Adrenal gland (tissue), 12 donors: Measurements from ENCODE around the gene TRIM58. TPM values are rescaled to one million over a fixed set of nuclear protein-coding genes. Genes with fewer than 3 reads are reported as not detected.

ENCODE experiments used
- DNase-seq, 7 donors: peaks; one replicate each; pipeline ENCODE4 v3.0.0-alpha.2; 2019 to 2020
- H3K27ac ChIP-seq, 5 donors: fragments of 200-600 bp; sonication (generic) in 4 of 5; 1 replicate in 3 of 5; 2 replicates in 2 of 5; pipeline versions ENCODE4 v1.5.1 to v1.8.0; 2016 to 2020; ENCODE audit warnings: mild to moderate bottlenecking in 1 of 5
- H3K27me3 ChIP-seq: fragments of 200-600 bp; 2 replicates; pipeline ENCODE4 v1.8.0; 2021
- H3K36me3 ChIP-seq, 2 donors: fragments of 200-600 bp; replicated peaks in 1 of 2; 1 replicate in 1 of 2; 2 replicates in 1 of 2; pipeline versions ENCODE4 v1.5.1 to v1.8.0; 2018 to 2022
- H3K4me1 ChIP-seq, 2 donors: fragments of 200-600 bp; replicated peaks in 1 of 2; 1 replicate in 1 of 2; 2 replicates in 1 of 2; pipeline versions ENCODE4 v1.5.1 to v1.8.0; 2018 to 2021
- H3K4me3 ChIP-seq, 4 donors: fragments of 200-600 bp; sonication (generic) in 3 of 4; one replicate each; pipeline ENCODE4 v1.5.1; 2016 to 2018
- H3K9me3 ChIP-seq, 3 donors: fragments of 200-600 bp; sonication (generic) in 1 of 3; replicated peaks in 1 of 3; 1 replicate in 2 of 3; 2 replicates in 1 of 3; pipeline versions ENCODE4 v1.5.1 to v1.8.0; 2016 to 2021
- CTCF ChIP-seq, 6 experiments: fragments of 450-650 bp in 4 of 6; fragments of 200-600 bp in 2 of 6; sonication (generic) in 1 of 6; IDR thresholded peaks; 1 replicate in 5 of 6; 2 replicates in 1 of 6; pipeline versions ENCODE4 v1.5.1 to v1.8.0; 2016 to 2021; ENCODE audit warnings: antibody characterized with exemption in 6 of 6, mild to moderate bottlenecking in 2 of 6, moderate library complexity in 1 of 6
- POLR2A ChIP-seq, 2 donors: fragments of 450-650 bp; IDR thresholded peaks; one replicate each; pipeline ENCODE4 v1.6.1; 2017; ENCODE audit warnings: antibody characterized with exemption in 2 of 2, mild to moderate bottlenecking in 2 of 2, moderate library complexity in 1 of 2
- WGBS, 4 donors: extraction: QIAGEN DNeasy Blood & Tissue Kit in 2 of 4; methylation state at CpG; one replicate each; pipeline versions ENCODE4 v1.1.5 to v1.1.7; 2013 to 2017; 5-methylcytosine and 5-hydroxymethylcytosine counted together
- intact Hi-C, 2 donors: fragments of 100-400 bp; cut with DNase I; formaldehyde crosslinking; loops; one replicate each; pipeline versions ENCODE4 v1.14.1 to v1.15.0; 2022 to 2023
- polyA plus RNA-seq, 3 donors: library from polyadenylated mRNA; stranded (reverse); fragments of 200-250 nt in 2 of 3; fragments of 350-450 nt in 1 of 3; fragmentation: Illumina TruSeq in 1 of 3; extraction: RNeasy Lipid Tissue Mini Kit (QIAGEN cat#74804) in 1 of 3; gene quantifications; one replicate each; pipeline ENCODE4 v1.2.3, GENCODE V29; 2013 to 2014
- total RNA-seq, 9 donors: library from RNA; depleted of rRNA in 4 of 9; stranded (reverse); fragments of >200 nt in 4 of 9; fragments of 120-200 nt in 1 of 9; fragmentation: NEBNext Ultra II Directional in 1 of 9; extraction: Animal tissue kit (Norgen Biotek cat#: 25700) in 1 of 9; gene quantifications; one replicate each; pipeline versions ENCODE4 v1.1.0 to v1.2.4, GENCODE V29; 2013 to 2023
- donor health status: healthy with polysubstance abuse.
- donor health status: Bipolar disorder and iron deficiency.
- donor health status: DM: yes; HTN: yes; CAD: no.
- donor health status: DM: no; HTN: no; CAD: no.
- donor health status: DM: no; HTN: no; CAD: no.
- donor health status: DM: yes; HTN: yes; CAD: no.

TRIM58 gene
- total and polyA plus RNA-seq, 12 donors: 0.08 to 8.0 (median 0.53) TPM; not detected in 1

- H3K27ac ChIP-seq: no peak overlapping the region
- H3K4me1 ChIP-seq: no peaks in the 10 kb centered on the region
- H3K36me3 ChIP-seq: no peaks in the 10 kb centered on the region
- H3K4me3 ChIP-seq: no peak overlapping the region
- no peaks in the 10 kb centered on the region for H3K9me3 ChIP-seq
- intact Hi-C loops: no loop called here
- H3K27me3 ChIP-seq: no peaks in the 10 kb centered on the region
- no peak for DNase-seq
- WGBS, 4 donors: 66 to 86% (median 74%) methylated on average over 5 of the region's 5 CpGs
- TF ChIP-seq CTCF (IDR thresholded peaks at IDR 0.05) (no peak), POLR2A (IDR thresholded peaks at IDR 0.05) (no peak)
Measured at GRCh38 chr1:247908766-247909165, 51.8 kb downstream of the TRIM58 start.

- no peaks in the 10 kb centered on the region for H3K36me3 ChIP-seq
- no peak for DNase-seq
- no peak overlapping the region for H3K4me3 ChIP-seq
- no peak for TF ChIP-seq POLR2A (IDR thresholded peaks at IDR 0.05)
- no peak for TF ChIP-seq CTCF (IDR thresholded peaks at IDR 0.05)
- 74 to 86% (median 82%) methylated on average over 2 of the region's 2 CpGs for WGBS, 4 donors
- H3K27me3 ChIP-seq: no peaks in the 10 kb centered on the region
- H3K27ac ChIP-seq: no peak overlapping the region
- H3K4me1 ChIP-seq: no peaks in the 10 kb centered on the region
- no peaks in the 10 kb centered on the region for H3K9me3 ChIP-seq
- intact Hi-C loops: no loop called here
Measured at GRCh38 chr1:247913786-247914185, 56.8 kb downstream of the TRIM58 start.

GRCh38 chr1:247914941-247915662 is 58.1 kb downstream of the TRIM58 start:
- Histone ChIP-seq H3K4me1 (no peaks in the 10 kb centered on the region), H3K9me3 (no peaks in the 10 kb centered on the region), H3K27ac (no peak overlapping the region), H3K27me3 (no peaks in the 10 kb centered on the region), H3K4me3 (no peak overlapping the region), H3K36me3 (no peaks in the 10 kb centered on the region)
- TF ChIP-seq POLR2A (IDR thresholded peaks at IDR 0.05) (no peak), CTCF (IDR thresholded peaks at IDR 0.05) (no peak)
- intact Hi-C loops: no loop called here
- DNase-seq: no peak
- WGBS, 4 donors: 29 to 40% (median 32%) methylated on average over 4 of the region's 4 CpGs

- intact Hi-C loops: no loop called here
Measured at GRCh38 chr1:247919952-247920351, 63.0 kb downstream of the TRIM58 start, which contains the start of gene OR2T8. OR2T8 (plus strand) TSS chr1:247920252; CDS start chr1:247921018, 766 bp downstream.

GRCh38 chr1:247923941-247924340 is 67.0 kb downstream of the TRIM58 start:
- Histone ChIP-seq H3K4me3 (no peak overlapping the region), H3K4me1 (no peaks in the 10 kb centered on the region), H3K27ac (no peak overlapping the region), H3K27me3 (no peaks in the 10 kb centered on the region), H3K9me3 (no peaks in the 10 kb centered on the region), H3K36me3 (no peaks in the 10 kb centered on the region)
- no peak for DNase-seq
- TF ChIP-seq POLR2A (IDR thresholded peaks at IDR 0.05) (no peak), CTCF (IDR thresholded peaks at IDR 0.05) (no peak)
- WGBS, 4 donors: 71 to 77% (median 75%) methylated on average over 3 of the region's 3 CpGs
- intact Hi-C loops: no loop called here

More at GRCh38 chr1:247919952-247920351, 63.0 kb downstream of the TRIM58 start, which contains the start of gene OR2T8:
- Histone ChIP-seq H3K4me1 (no peaks in the 10 kb centered on the region), H3K9me3 (no peaks in the 10 kb centered on the region), H3K4me3 (no peak within 1 kb of the TSS), H3K27ac (no peak within 1 kb of the TSS), H3K36me3 (no peaks in the 10 kb centered on the region), H3K27me3 (no peaks in the 10 kb centered on the region)
- 37 to 78% (median 71%) methylated on average over 2 of the region's 2 CpGs for WGBS, 4 donors
- DNase-seq: no peak
- no peak for TF ChIP-seq POLR2A (IDR thresholded peaks at IDR 0.05)
